PFSK-1 (cell line): ENCODE results near the gene EYA2.

Source experiments
- POLR2AphosphoS5 ChIP-seq: IDR thresholded peaks from 2 replicates; pipeline ENCODE4 v1.6.1; 2012; ENCODE audit warnings: low read depth, mild to moderate bottlenecking, control low read depth, low read length, moderate library complexity
- TAF1 ChIP-seq: IDR thresholded peaks from 2 replicates; pipeline ENCODE4 v1.6.1; 2012; ENCODE audit warnings: low read length, control low read depth, borderline replicate concordance; ENCODE audit not compliant: insufficient read depth
- TF ChIP-seq, protein P1 (sequence below), 2 experiments: IDR thresholded peaks; 2 replicates each; pipeline versions ENCODE4 v1.6.1 to v1.8.0; 2011 to 2012; ENCODE audit warnings: low read depth in 2 of 2, low read length in 2 of 2, control low read depth in 1 of 2, inconsistent platforms in 1 of 2, mild to moderate bottlenecking in 1 of 2, moderate library complexity in 1 of 2; ENCODE audit not compliant: insufficient read depth in 1 of 2

DNA sequence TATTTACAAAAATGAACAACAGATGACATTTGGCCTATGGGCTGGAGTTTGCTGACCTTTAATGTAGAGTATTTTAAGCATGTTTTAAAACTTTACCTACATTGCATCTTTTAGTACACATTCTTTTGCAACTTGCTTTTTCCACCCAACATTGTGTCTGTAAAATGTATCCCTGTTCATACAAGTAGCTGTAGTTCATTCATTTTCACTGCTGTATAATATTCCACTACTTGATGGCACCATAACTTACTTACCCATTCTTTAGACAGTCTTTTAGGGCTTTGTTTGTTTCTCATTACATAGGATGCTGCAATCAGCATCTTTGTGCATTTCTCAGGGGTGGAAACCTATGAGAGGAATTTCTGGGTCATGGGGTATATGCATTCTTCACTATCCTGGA is 115.1 kb downstream of the EYA2 start:
- TF ChIP-seq TAF1: no peak
- TF ChIP-seq, protein P1, sequence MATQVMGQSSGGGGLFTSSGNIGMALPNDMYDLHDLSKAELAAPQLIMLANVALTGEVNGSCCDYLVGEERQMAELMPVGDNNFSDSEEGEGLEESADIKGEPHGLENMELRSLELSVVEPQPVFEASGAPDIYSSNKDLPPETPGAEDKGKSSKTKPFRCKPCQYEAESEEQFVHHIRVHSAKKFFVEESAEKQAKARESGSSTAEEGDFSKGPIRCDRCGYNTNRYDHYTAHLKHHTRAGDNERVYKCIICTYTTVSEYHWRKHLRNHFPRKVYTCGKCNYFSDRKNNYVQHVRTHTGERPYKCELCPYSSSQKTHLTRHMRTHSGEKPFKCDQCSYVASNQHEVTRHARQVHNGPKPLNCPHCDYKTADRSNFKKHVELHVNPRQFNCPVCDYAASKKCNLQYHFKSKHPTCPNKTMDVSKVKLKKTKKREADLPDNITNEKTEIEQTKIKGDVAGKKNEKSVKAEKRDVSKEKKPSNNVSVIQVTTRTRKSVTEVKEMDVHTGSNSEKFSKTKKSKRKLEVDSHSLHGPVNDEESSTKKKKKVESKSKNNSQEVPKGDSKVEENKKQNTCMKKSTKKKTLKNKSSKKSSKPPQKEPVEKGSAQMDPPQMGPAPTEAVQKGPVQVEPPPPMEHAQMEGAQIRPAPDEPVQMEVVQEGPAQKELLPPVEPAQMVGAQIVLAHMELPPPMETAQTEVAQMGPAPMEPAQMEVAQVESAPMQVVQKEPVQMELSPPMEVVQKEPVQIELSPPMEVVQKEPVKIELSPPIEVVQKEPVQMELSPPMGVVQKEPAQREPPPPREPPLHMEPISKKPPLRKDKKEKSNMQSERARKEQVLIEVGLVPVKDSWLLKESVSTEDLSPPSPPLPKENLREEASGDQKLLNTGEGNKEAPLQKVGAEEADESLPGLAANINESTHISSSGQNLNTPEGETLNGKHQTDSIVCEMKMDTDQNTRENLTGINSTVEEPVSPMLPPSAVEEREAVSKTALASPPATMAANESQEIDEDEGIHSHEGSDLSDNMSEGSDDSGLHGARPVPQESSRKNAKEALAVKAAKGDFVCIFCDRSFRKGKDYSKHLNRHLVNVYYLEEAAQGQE (IDR thresholded peaks at IDR 0.05; ENCODE audit: insufficient read depth in 1 of 2, low read depth in 2 of 2, low read length in 2 of 2): no peak
- TF ChIP-seq POLR2AphosphoS5: no peak
